GM21786 (cell line): ENCODE data around the gene LSM14B.
"Not testable (repeated sequence)": the region's sequence is repeated elsewhere in the genome, so short reads cannot be mapped to it uniquely, and the experiment has no call there.

Source experiments
- ATAC-seq: cut with Tn5 transposase; IDR thresholded peaks from one replicate; pipeline ENCODE4 v1.9.1; 2021; ENCODE audit not compliant: unreplicated experiment

Gene LSM14B

GRCh38 chr20:62121776-62122653, at the start of gene LSM14B:
Gene LSM14B (plus strand): TSS chr20:62122475. CDS start chr20:62122667, 192 bp downstream.
- ATAC-seq = peak; percentile 74

- ATAC-seq = no peak
Observed at GRCh38 chr20:62073323-62073722, 49.0 kb upstream of the LSM14B start.

- no peak for ATAC-seq
Observed at GRCh38 chr20:62079166-62079565, 43.1 kb upstream of the LSM14B start.

- no peak for ATAC-seq
Observed at GRCh38 chr20:62080249-62080990, 41.9 kb upstream of the LSM14B start.

- no peak for ATAC-seq
Observed at GRCh38 chr20:62083312-62083711, 39.0 kb upstream of the LSM14B start.

- ATAC-seq = not testable (repeated sequence)
Observed at GRCh38 chr20:62084224-62084623, 38.1 kb upstream of the LSM14B start.

- ATAC-seq = no peak
Observed at GRCh38 chr20:62085206-62085605, 37.1 kb upstream of the LSM14B start.

- no peak for ATAC-seq
Observed at GRCh38 chr20:62087227-62087626, 35.0 kb upstream of the LSM14B start.

GRCh38 chr20:62087632-62088031, 34.6 kb upstream of the LSM14B start:
- ATAC-seq = no peak

GRCh38 chr20:62088258-62089127, 33.8 kb upstream of the LSM14B start:
- no peak for ATAC-seq

GRCh38 chr20:62089393-62089792, 32.9 kb upstream of the LSM14B start:
- ATAC-seq = no peak

- no peak for ATAC-seq
Observed at GRCh38 chr20:62096421-62097380, 25.6 kb upstream of the LSM14B start.

GRCh38 chr20:62097881-62098407, 24.3 kb upstream of the LSM14B start:
- ATAC-seq = no peak

- ATAC-seq = no peak
Observed at GRCh38 chr20:62101078-62101477, 21.2 kb upstream of the LSM14B start.

GRCh38 chr20:62103508-62104233, 18.6 kb upstream of the LSM14B start:
- no peak for ATAC-seq

GRCh38 chr20:62104234-62104789, 18.0 kb upstream of the LSM14B start:
- ATAC-seq = no peak

- ATAC-seq = no peak
Observed at GRCh38 chr20:62104791-62105345, 17.4 kb upstream of the LSM14B start.

GRCh38 chr20:62105592-62105991, 16.7 kb upstream of the LSM14B start:
- no peak for ATAC-seq
